ENCODE results near the gene HS3ST6. TPM values are rescaled to one million over a fixed set of nuclear protein-coding genes. Genes with fewer than 3 reads are reported as not detected.
A peak's percentile ranks its signal among the peaks of the same experiment; 100 is the strongest.
"Not testable (repeated sequence)": the region's sequence is repeated elsewhere in the genome, so short reads cannot be mapped to it uniquely, and the experiment has no call there.

The HS3ST6 gene
- total and polyA plus RNA-seq, 7 experiments from 2014 or later: not detected

GRCh38 chr16:1876468-1876867, 41.7 kb downstream of the HS3ST6 start:
- ATAC-seq: no peak
- no peak for DNase-seq
- Mint-ChIP-seq H3K9me3 (peaks cover 0 to 3% (median 0%) of the 10 kb centered on the region in 11 donors), H3K27me3 (peaks cover 26 to 40% (median 35%) of the 10 kb centered on the region in 5 donors), H3K27ac (no peak overlapping the region), H3K4me1 (peaks cover 0 to 6% (median 5%) of the 10 kb centered on the region in 7 donors), H3K36me3 (peaks cover 0 to 4% (median 0%) of the 10 kb centered on the region in 5 donors), H3K4me3 (no peak overlapping the region)
- intact Hi-C loops (cut with micrococcal nuclease): loop anchor here in 1 of 2 donors (5.0 kb wide), 1 partner anchor 41 kb away; the partner anchor contains the start of gene HS3ST6
- H3K4me1 ChIP-seq (ENCODE audit: control insufficient read depth in 2 of 2, insufficient read depth in 2 of 2, low read length in 2 of 2): no peaks in the 10 kb centered on the region
- no peaks in the 10 kb centered on the region for H3K36me3 ChIP-seq (ENCODE audit: control insufficient read depth in 2 of 3, insufficient read depth in 3 of 3, low read length in 3 of 3)
- H3K27me3 ChIP-seq (ENCODE audit: control insufficient read depth in 2 of 2, insufficient read depth in 2 of 2, low read length in 2 of 2): no peaks in the 10 kb centered on the region
- POLR2A ChIA-PET: no interaction called here
- no peak overlapping the region for H3K4me3 ChIP-seq (ENCODE audit: low read length)
- no peak overlapping the region for H3K27ac ChIP-seq (ENCODE audit: low read depth, low read length)
- CTCF ChIA-PET: no interaction called here
- H3K9me3 ChIP-seq (ENCODE audit: control insufficient read depth in 2 of 3, low read length in 3 of 3): no peaks in the 10 kb centered on the region

- H3K9me3 Mint-ChIP-seq; H3K27ac ChIP-seq (ENCODE audit: low read depth, low read length); H3K27ac Mint-ChIP-seq; ATAC-seq; H3K4me1 Mint-ChIP-seq; POLR2A ChIA-PET; H3K4me1 ChIP-seq (ENCODE audit: control insufficient read depth in 2 of 2, insufficient read depth in 2 of 2, low read length in 2 of 2); H3K36me3 Mint-ChIP-seq; CTCF ChIA-PET; H3K4me3 Mint-ChIP-seq; H3K4me3 ChIP-seq (ENCODE audit: low read length); DNase-seq; H3K36me3 ChIP-seq (ENCODE audit: control insufficient read depth in 2 of 3, insufficient read depth in 3 of 3, low read length in 3 of 3); H3K27me3 ChIP-seq (ENCODE audit: control insufficient read depth in 2 of 2, insufficient read depth in 2 of 2, low read length in 2 of 2); H3K9me3 ChIP-seq (ENCODE audit: control insufficient read depth in 2 of 3, low read length in 3 of 3): not testable (repeated sequence)
- H3K27me3 Mint-ChIP-seq: peaks cover 26 to 40% (median 35%) of the 10 kb centered on the region in 5 donors
- intact Hi-C loops (cut with micrococcal nuclease): loop anchor here in 1 of 2 donors (5.0 kb wide), 1 partner anchor 41 kb away; the partner anchor contains the start of gene HS3ST6
Observed at GRCh38 chr16:1876066-1876465, 42.1 kb downstream of the HS3ST6 start.

GRCh38 chr16:1874854-1875253, 43.4 kb downstream of the HS3ST6 start:
- Mint-ChIP-seq H3K9me3 (peaks cover 0 to 3% (median 0%) of the 10 kb centered on the region in 11 donors), H3K4me1 (peaks cover 0 to 6% (median 5%) of the 10 kb centered on the region in 7 donors), H3K36me3 (peaks cover 0 to 4% (median 0%) of the 10 kb centered on the region in 5 donors), H3K27ac (peak overlapping the region in 1 of 9 donors; percentile 63), H3K27me3 (peaks cover 26 to 40% (median 35%) of the 10 kb centered on the region in 5 donors), H3K4me3 (no peak overlapping the region)
- intact Hi-C loops (cut with micrococcal nuclease): loop anchor here in 1 of 2 donors (5.0 kb wide), 1 partner anchor 42 kb away; the partner anchor contains the start of gene HS3ST6
- no peaks in the 10 kb centered on the region for H3K9me3 ChIP-seq (ENCODE audit: control insufficient read depth in 2 of 3, low read length in 3 of 3)
- no peaks in the 10 kb centered on the region for H3K36me3 ChIP-seq (ENCODE audit: control insufficient read depth in 2 of 3, insufficient read depth in 3 of 3, low read length in 3 of 3)
- H3K4me1 ChIP-seq (ENCODE audit: control insufficient read depth in 2 of 2, insufficient read depth in 2 of 2, low read length in 2 of 2): no peaks in the 10 kb centered on the region
- ATAC-seq: no peak
- no peak for DNase-seq
- ChIA-PET CTCF (no interaction called here), POLR2A (no interaction called here)
- no peak overlapping the region for H3K4me3 ChIP-seq (ENCODE audit: low read length)
- H3K27ac ChIP-seq (ENCODE audit: low read depth, low read length): no peak overlapping the region
- H3K27me3 ChIP-seq (ENCODE audit: control insufficient read depth in 2 of 2, insufficient read depth in 2 of 2, low read length in 2 of 2): no peaks in the 10 kb centered on the region

GRCh38 chr16:1871974-1872635, 46.1 kb downstream of the HS3ST6 start, which contains the start of gene MEIOB:
TSS of gene MEIOB (minus strand) at chr16:1872164. CDS start at chr16:1868175, 3,989 bp downstream.
- H3K9me3 ChIP-seq (ENCODE audit: control insufficient read depth in 2 of 3, low read length in 3 of 3): no peaks in the 10 kb centered on the region
- ChIA-PET CTCF (no interaction called here), POLR2A (no interaction called here)
- DNase-seq (peak in 6 of 9 donors; percentile 4 to 62 (median 28)), ATAC-seq (peak; percentile 85)
- H3K27ac ChIP-seq (ENCODE audit: low read depth, low read length): no peak within 1 kb of the TSS
- intact Hi-C loops (cut with micrococcal nuclease): no loop called here
- no peak within 1 kb of the TSS for H3K27ac Mint-ChIP-seq
- H3K4me1 ChIP-seq (ENCODE audit: control insufficient read depth in 2 of 2, insufficient read depth in 2 of 2, low read length in 2 of 2): no peaks in the 10 kb centered on the region
- peaks cover 0 to 3% (median 0%) of the 10 kb centered on the region in 11 donors for H3K9me3 Mint-ChIP-seq
- peaks cover 13 to 26% (median 22%) of the 10 kb centered on the region in 5 donors for H3K27me3 Mint-ChIP-seq
- H3K36me3 Mint-ChIP-seq: peaks cover 0 to 4% (median 0%) of the 10 kb centered on the region in 5 donors
- H3K36me3 ChIP-seq (ENCODE audit: control insufficient read depth in 2 of 3, insufficient read depth in 3 of 3, low read length in 3 of 3): no peaks in the 10 kb centered on the region
- H3K27me3 ChIP-seq (ENCODE audit: control insufficient read depth in 2 of 2, insufficient read depth in 2 of 2, low read length in 2 of 2): no peaks in the 10 kb centered on the region
- peaks cover 0 to 6% (median 5%) of the 10 kb centered on the region in 7 donors for H3K4me1 Mint-ChIP-seq
- no peak within 1 kb of the TSS for H3K4me3 ChIP-seq (ENCODE audit: low read length)
- H3K4me3 Mint-ChIP-seq: peak within 1 kb of the TSS; percentile 25 to 87 (median 72)

- DNase-seq (no peak), ATAC-seq (no peak)
- H3K4me1 Mint-ChIP-seq: peaks cover 0 to 6% (median 5%) of the 10 kb centered on the region in 7 donors
- Histone ChIP-seq H3K27ac (ENCODE audit: low read depth, low read length) (no peak overlapping the region), H3K4me1 (ENCODE audit: control insufficient read depth in 2 of 2, insufficient read depth in 2 of 2, low read length in 2 of 2) (no peaks in the 10 kb centered on the region), H3K27me3 (ENCODE audit: control insufficient read depth in 2 of 2, insufficient read depth in 2 of 2, low read length in 2 of 2) (no peaks in the 10 kb centered on the region), H3K9me3 (ENCODE audit: control insufficient read depth in 2 of 3, low read length in 3 of 3) (no peaks in the 10 kb centered on the region), H3K4me3 (ENCODE audit: low read length) (no peak overlapping the region), H3K36me3 (ENCODE audit: control insufficient read depth in 2 of 3, insufficient read depth in 3 of 3, low read length in 3 of 3) (no peaks in the 10 kb centered on the region)
- ChIA-PET CTCF (no interaction called here), POLR2A (no interaction called here)
- peaks cover 0 to 3% (median 0%) of the 10 kb centered on the region in 11 donors for H3K9me3 Mint-ChIP-seq
- H3K27ac Mint-ChIP-seq: no peak overlapping the region
- peaks cover 12 to 29% (median 19%) of the 10 kb centered on the region in 5 donors for H3K27me3 Mint-ChIP-seq
- H3K36me3 Mint-ChIP-seq: peaks cover 0 to 4% (median 0%) of the 10 kb centered on the region in 5 donors
- no peak overlapping the region for H3K4me3 Mint-ChIP-seq
- intact Hi-C loops (cut with micrococcal nuclease): no loop called here
Observed at GRCh38 chr16:1870365-1871082, 47.7 kb downstream of the HS3ST6 start.

GRCh38 chr16:1865902-1866690, 52.1 kb downstream of the HS3ST6 start:
- Mint-ChIP-seq H3K4me1 (no peaks in the 10 kb centered on the region), H3K27me3 (peaks cover 0 to 25% (median 5%) of the 10 kb centered on the region in 5 donors), H3K36me3 (no peaks in the 10 kb centered on the region), H3K27ac (no peak overlapping the region), H3K4me3 (no peak overlapping the region), H3K9me3 (no peaks in the 10 kb centered on the region)
- ChIA-PET CTCF (interaction anchor here (1.3 kb wide), 1 partner anchor 62 kb away, joined by 3 read pairs; no protein-coding TSS in a partner anchor), POLR2A (interaction anchor here (1.0 kb wide), 1 partner anchor 9 kb away, joined by 3 read pairs; no protein-coding TSS in a partner anchor)
- ATAC-seq: no peak
- intact Hi-C loops (cut with micrococcal nuclease): no loop called here
- no peaks in the 10 kb centered on the region for H3K4me1 ChIP-seq (ENCODE audit: control insufficient read depth in 2 of 2, insufficient read depth in 2 of 2, low read length in 2 of 2)
- H3K9me3 ChIP-seq (ENCODE audit: control insufficient read depth in 2 of 3, low read length in 3 of 3): no peaks in the 10 kb centered on the region
- no peaks in the 10 kb centered on the region for H3K36me3 ChIP-seq (ENCODE audit: control insufficient read depth in 2 of 3, insufficient read depth in 3 of 3, low read length in 3 of 3)
- no peaks in the 10 kb centered on the region for H3K27me3 ChIP-seq (ENCODE audit: control insufficient read depth in 2 of 2, insufficient read depth in 2 of 2, low read length in 2 of 2)
- H3K27ac ChIP-seq (ENCODE audit: low read depth, low read length): no peak overlapping the region
- DNase-seq: no peak
- no peak overlapping the region for H3K4me3 ChIP-seq (ENCODE audit: low read length)
